Measurements from ENCODE around the gene GOLGA3. TPM values are rescaled to one million over a fixed set of nuclear protein-coding genes. Genes with fewer than 3 reads are reported as not detected.
"Not testable (repeated sequence)": the region's sequence is repeated elsewhere in the genome, so short reads cannot be mapped to it uniquely, and the experiment has no call there.

Gene GOLGA3
- total RNA-seq, 4 donors from 2014 or later, result 37.0 to 62.2 (median 54.0) TPM

- H3K27ac ChIP-seq, result no peak overlapping the region
- no peak overlapping the region for H3K4me3 ChIP-seq
- TF ChIP-seq CTCF (IDR thresholded peaks at IDR 0.05) (no peak), POLR2A (IDR thresholded peaks at IDR 0.05) (no peak)
- intact Hi-C loops (cut with DNase I), result no loop called here
- WGBS, 2 donors, result 79 to 88% methylated on average over 9 to 17 of the region's 22 CpGs
- no peaks in the 10 kb centered on the region for H3K4me1 ChIP-seq
- H3K9me3 ChIP-seq, result no peaks in the 10 kb centered on the region
- no peaks in the 10 kb centered on the region for H3K27me3 ChIP-seq
- H3K36me3 ChIP-seq, result peaks cover 50 to 100% (median 60%) of the 10 kb centered on the region in 3 donors
- DNase-seq, result no peak
These were observed 44.6 kb downstream of the GOLGA3 start for GRCh38 chr12:132783917-132784531.

GRCh38 chr12:132781938-132782337 is 46.7 kb downstream of the GOLGA3 start:
- Histone ChIP-seq H3K4me1 (peaks cover 0 to 7% (median 0%) of the 10 kb centered on the region in 3 donors), H3K27me3 (no peaks in the 10 kb centered on the region), H3K4me3 (no peak overlapping the region), H3K9me3 (no peaks in the 10 kb centered on the region), H3K36me3 (peaks cover 49 to 100% (median 57%) of the 10 kb centered on the region in 3 donors), H3K27ac (no peak overlapping the region)
- WGBS, 2 donors, result 88 to 95% methylated on average over 9 to 10 of the region's 12 CpGs
- intact Hi-C loops (cut with DNase I), result no loop called here
- TF ChIP-seq POLR2A (IDR thresholded peaks at IDR 0.05) (no peak), CTCF (IDR thresholded peaks at IDR 0.05) (no peak)
- DNase-seq, result no peak

DNA sequence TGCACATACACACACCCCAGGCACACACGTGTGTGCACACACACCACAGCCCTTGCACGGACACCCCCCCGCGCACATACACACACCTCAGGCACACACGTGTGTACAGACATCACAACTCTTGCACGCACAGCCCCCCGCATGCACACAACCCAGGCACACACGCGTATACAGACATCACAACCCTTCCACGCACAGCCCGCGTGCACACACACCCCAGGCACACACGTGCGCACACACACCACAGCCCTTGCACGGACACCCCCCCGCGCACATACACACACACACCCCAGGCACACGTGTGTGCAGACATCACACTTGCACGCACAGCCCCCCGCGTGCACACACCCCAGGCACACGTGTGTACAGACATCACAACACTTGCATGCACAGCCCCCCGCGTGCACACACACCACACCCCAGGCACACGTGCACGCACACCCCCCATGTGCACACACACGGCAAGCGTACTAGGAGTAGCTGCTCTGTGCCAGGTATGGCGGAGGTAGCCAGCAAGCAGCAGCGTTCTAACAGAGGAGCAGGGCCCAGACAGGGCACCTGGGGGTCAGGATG is 48.8 kb downstream of the GOLGA3 start:
- Histone ChIP-seq H3K27me3 (no peaks in the 10 kb centered on the region), H3K27ac (no peak overlapping the region), H3K4me1 (peaks cover 0 to 8% (median 0%) of the 10 kb centered on the region in 3 donors), H3K4me3 (no peak overlapping the region), H3K36me3 (peaks cover 43 to 100% (median 47%) of the 10 kb centered on the region in 3 donors), H3K9me3 (no peaks in the 10 kb centered on the region)
- DNase-seq, result no peak
- WGBS, 2 donors, result 95% methylated on average over 17 to 24 of the region's 30 CpGs
- TF ChIP-seq CTCF (IDR thresholded peaks at IDR 0.05), result no peak
- no peak for TF ChIP-seq POLR2A (IDR thresholded peaks at IDR 0.05)
- intact Hi-C loops (cut with DNase I), result no loop called here

GRCh38 chr12:132777614-132778013 is 51.1 kb downstream of the GOLGA3 start:
- intact Hi-C loops (cut with DNase I), result no loop called here
- no peaks in the 10 kb centered on the region for H3K27me3 ChIP-seq
- peak overlapping the region in 1 of 4 donors; percentile 11 for H3K27ac ChIP-seq
- WGBS, 2 donors, result 82 to 84% methylated on average over 7 to 12 of the region's 20 CpGs
- H3K9me3 ChIP-seq, result no peaks in the 10 kb centered on the region
- H3K36me3 ChIP-seq, result peaks cover 51 to 100% (median 61%) of the 10 kb centered on the region in 3 donors
- DNase-seq, result no peak
- H3K4me3 ChIP-seq, result no peak overlapping the region
- TF ChIP-seq POLR2A (IDR thresholded peaks at IDR 0.05), result no peak
- TF ChIP-seq CTCF (IDR thresholded peaks at IDR 0.05), result no peak
- peaks cover 0 to 8% (median 0%) of the 10 kb centered on the region in 3 donors for H3K4me1 ChIP-seq

DNA sequence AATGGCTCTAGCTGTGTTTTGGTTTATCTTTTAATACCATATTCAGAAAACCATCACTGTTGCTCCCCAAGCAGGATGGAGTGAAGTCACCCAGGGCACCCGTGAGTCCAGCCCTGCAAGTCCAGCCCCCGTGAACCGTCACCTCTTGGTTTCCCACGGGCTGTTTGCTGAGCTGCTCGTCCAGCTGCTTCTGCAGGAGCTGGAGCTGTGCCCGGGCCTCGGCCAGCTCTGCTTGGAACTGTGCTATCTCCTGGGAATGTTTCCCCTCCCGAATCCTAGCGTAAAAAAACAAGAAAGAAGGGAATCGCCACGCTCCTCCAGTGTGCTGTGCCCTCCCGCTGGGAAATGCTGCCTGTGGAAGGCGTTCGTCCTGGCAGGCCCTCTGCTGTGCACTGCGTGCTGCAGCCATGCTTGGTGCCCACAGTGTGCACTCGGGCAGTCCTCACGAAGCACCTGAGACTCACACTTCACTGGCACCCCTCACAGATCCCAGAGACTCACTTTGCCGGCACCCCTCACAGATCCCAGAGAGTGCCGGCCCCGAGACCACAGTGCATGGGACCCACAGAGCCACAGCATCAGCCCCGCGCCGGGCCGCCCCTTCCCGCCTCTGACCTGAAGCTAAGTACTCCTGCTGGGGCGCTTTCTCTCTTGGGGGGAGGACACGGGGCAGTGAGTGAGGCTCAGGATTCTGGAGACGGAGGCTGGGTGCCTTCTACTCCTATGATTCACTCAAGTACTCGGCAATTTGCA is 51.7 kb downstream of the GOLGA3 start:
- WGBS, 2 donors, result 66 to 81% methylated on average over 10 to 19 of the region's 29 CpGs
- Histone ChIP-seq H3K36me3 (peaks cover 45 to 100% (median 57%) of the 10 kb centered on the region in 3 donors), H3K27ac (peak overlapping the region in 2 of 4 donors; percentile 11 to 21), H3K4me3 (no peak overlapping the region), H3K4me1 (peaks cover 0 to 8% (median 0%) of the 10 kb centered on the region in 3 donors), H3K27me3 (no peaks in the 10 kb centered on the region), H3K9me3 (no peaks in the 10 kb centered on the region)
- TF ChIP-seq POLR2A (IDR thresholded peaks at IDR 0.05) (no peak), CTCF (IDR thresholded peaks at IDR 0.05) (no peak)
- intact Hi-C loops (cut with DNase I), result no loop called here
- DNase-seq, result no peak

GRCh38 chr12:132776230-132776625 is 52.4 kb downstream of the GOLGA3 start:
- intact Hi-C loops (cut with DNase I); H3K27me3 ChIP-seq; H3K4me1 ChIP-seq; H3K4me3 ChIP-seq; DNase-seq; H3K9me3 ChIP-seq; H3K27ac ChIP-seq: not testable (repeated sequence)
- peaks cover 37 to 100% (median 49%) of the 10 kb centered on the region in 3 donors for H3K36me3 ChIP-seq
- WGBS, 2 donors, result 89 to 91% methylated on average over 4 to 10 of the region's 12 CpGs

Data from esophagus squamous epithelium (tissue), 5 donors.